ENCODE results near the gene CNOT1.

DNA sequence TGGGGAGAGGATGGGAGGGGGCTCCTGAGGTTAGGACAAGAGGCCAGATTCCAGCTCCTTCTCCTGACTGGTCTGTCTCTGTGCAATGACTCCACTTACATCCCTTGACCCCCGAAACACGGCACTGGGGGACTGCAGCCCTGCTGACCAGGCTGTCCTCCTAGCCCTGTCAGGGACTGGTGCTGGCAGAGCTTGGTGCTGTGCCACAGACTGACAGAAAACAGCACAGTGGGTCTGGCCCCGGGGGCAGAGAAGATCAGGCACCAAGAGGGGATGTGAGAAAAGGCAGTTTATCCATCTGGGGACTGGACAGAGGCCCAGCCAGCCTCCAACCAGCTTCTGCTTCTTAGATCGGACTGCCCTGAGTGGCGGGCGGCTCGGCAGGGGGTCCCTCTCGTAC, 35.6 kb upstream of the CNOT1 start:
- TF ChIP-seq EP300 (IDR thresholded peaks at IDR 0.05; ENCODE audit: borderline replicate concordance in 1 of 2, control insufficient read depth in 1 of 2, low read depth in 2 of 2, low read length in 2 of 2) (no peak), ZNF24 (IDR thresholded peaks at IDR 0.05) (no peak), ZZZ3 (IDR thresholded peaks at IDR 0.05; ENCODE audit: control insufficient read depth, insufficient read length, low read depth) (no peak)
- TF ChIP-seq, protein P1, sequence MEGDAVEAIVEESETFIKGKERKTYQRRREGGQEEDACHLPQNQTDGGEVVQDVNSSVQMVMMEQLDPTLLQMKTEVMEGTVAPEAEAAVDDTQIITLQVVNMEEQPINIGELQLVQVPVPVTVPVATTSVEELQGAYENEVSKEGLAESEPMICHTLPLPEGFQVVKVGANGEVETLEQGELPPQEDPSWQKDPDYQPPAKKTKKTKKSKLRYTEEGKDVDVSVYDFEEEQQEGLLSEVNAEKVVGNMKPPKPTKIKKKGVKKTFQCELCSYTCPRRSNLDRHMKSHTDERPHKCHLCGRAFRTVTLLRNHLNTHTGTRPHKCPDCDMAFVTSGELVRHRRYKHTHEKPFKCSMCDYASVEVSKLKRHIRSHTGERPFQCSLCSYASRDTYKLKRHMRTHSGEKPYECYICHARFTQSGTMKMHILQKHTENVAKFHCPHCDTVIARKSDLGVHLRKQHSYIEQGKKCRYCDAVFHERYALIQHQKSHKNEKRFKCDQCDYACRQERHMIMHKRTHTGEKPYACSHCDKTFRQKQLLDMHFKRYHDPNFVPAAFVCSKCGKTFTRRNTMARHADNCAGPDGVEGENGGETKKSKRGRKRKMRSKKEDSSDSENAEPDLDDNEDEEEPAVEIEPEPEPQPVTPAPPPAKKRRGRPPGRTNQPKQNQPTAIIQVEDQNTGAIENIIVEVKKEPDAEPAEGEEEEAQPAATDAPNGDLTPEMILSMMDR (IDR thresholded peaks at IDR 0.05 in 2 of 3, conservative IDR thresholded peaks at IDR 0.05 in 1 of 3; ENCODE audit: control insufficient read depth in 2 of 3, extremely low read depth in 1 of 3, insufficient read depth in 1 of 3, low read depth in 3 of 3, low read length in 3 of 3) = no peak
